K562 (cell line): ENCODE measurements around the gene DUS1L. TPM values are rescaled to one million over a fixed set of nuclear protein-coding genes. Genes with fewer than 3 reads are reported as not detected.

Experiments used
- BMI1 ChIP-seq: fragments of 150-350 bp; IDR thresholded peaks from 2 replicates; pipeline ENCODE4 v1.6.1; 2014; ENCODE audit warnings: low read length
- CC2D1A ChIP-seq: fragments of 450-650 bp; IDR thresholded peaks from 2 replicates; pipeline ENCODE4 v1.6.1; 2017; ENCODE audit warnings: mild to moderate bottlenecking
- CCNT2 ChIP-seq: IDR thresholded peaks from 2 replicates; pipeline ENCODE4 v1.6.1; 2011; ENCODE audit warnings: borderline replicate concordance, low read depth, mild to moderate bottlenecking, moderate library complexity, mixed read lengths, low read length; ENCODE audit not compliant: insufficient read length; ENCODE audit errors: extremely low read depth
- CGGBP1 ChIP-seq: fragments of 250-450 bp; sonication (Bioruptor Pico); IDR thresholded peaks from 2 replicates; pipeline ENCODE4 v1.9.0; 2021; ENCODE audit warnings: mild to moderate bottlenecking
- DDX20 ChIP-seq: fragments of 450-650 bp; IDR thresholded peaks from 2 replicates; pipeline ENCODE4 v1.6.1; 2016; ENCODE audit warnings: missing genetic modification characterization, low read depth, mild to moderate bottlenecking, missing compliant biosample characterization, moderate library complexity
- FIP1L1 ChIP-seq: fragments of 200-400 bp; formaldehyde crosslinking; IDR thresholded peaks from 2 replicates; pipeline ENCODE4 v1.6.1; 2018; ENCODE audit warnings: mild to moderate bottlenecking, low read depth, low read length; ENCODE audit not compliant: poor library complexity, severe bottlenecking
- FOXJ2 ChIP-seq: fragments of 200-800 bp; sonication (Bioruptor generic); IDR thresholded peaks from 2 replicates; pipeline ENCODE4 v1.6.1; 2016; ENCODE audit warnings: missing genetic modification characterization, missing compliant biosample characterization
- GABPB1 ChIP-seq: sonication (generic); formaldehyde crosslinking; IDR thresholded peaks from 2 replicates; pipeline ENCODE4 v1.8.0; 2022; ENCODE audit warnings: mild to moderate bottlenecking, missing genetic modification reagents
- HNRNPH1 ChIP-seq: fragments of 200-400 bp; formaldehyde crosslinking; optimal IDR thresholded peaks from 2 replicates; pipeline ENCODE3; 2017; ENCODE audit warnings: low read depth, mild to moderate bottlenecking, low read length, moderate library complexity
- MAFF ChIP-seq: IDR thresholded peaks from 2 replicates; pipeline ENCODE4 v1.6.1; 2012; ENCODE audit warnings: low read length, improper control_type of control experiment
- NONO ChIP-seq, 2 experiments: fragments of 200-400 bp in 1 of 2; fragments of 450-650 bp in 1 of 2; formaldehyde crosslinking in 1 of 2; IDR thresholded peaks; 2 replicates each; pipeline ENCODE4 v1.6.1; 2017; ENCODE audit warnings: low read depth in 2 of 2, mild to moderate bottlenecking in 2 of 2, moderate library complexity in 2 of 2, low read length in 1 of 2
- RAD51 ChIP-seq: fragments of 450-650 bp; IDR thresholded peaks from 2 replicates; pipeline ENCODE4 v1.7.1; 2016; ENCODE audit warnings: low read depth, mild to moderate bottlenecking, borderline replicate concordance
- SIN3B ChIP-seq: fragments of 450-650 bp; IDR thresholded peaks from 2 replicates; pipeline ENCODE4 v1.6.1; 2017; ENCODE audit warnings: low read depth, mild to moderate bottlenecking, moderate library complexity
- ZNF444 ChIP-seq: fragments of 250-450 bp; sonication (Bioruptor Pico); IDR thresholded peaks from 2 replicates; pipeline ENCODE4 v1.4.0; 2020; ENCODE audit warnings: mild to moderate bottlenecking, moderate library complexity
- ZNF639 ChIP-seq, 2 experiments: fragments of 200-800 bp in 1 of 2; sonication (Bioruptor generic) in 1 of 2; sonication (generic) in 1 of 2; formaldehyde crosslinking in 1 of 2; IDR thresholded peaks in 1 of 2; conservative IDR thresholded peaks in 1 of 2; 2 replicates each; pipeline versions ENCODE4 v1.5.0 to v1.6.1; 2016 to 2020; ENCODE audit warnings: missing compliant biosample characterization in 1 of 2, missing genetic modification characterization in 1 of 2, missing genetic modification reagents in 1 of 2
- polyA plus RNA-seq, 8 experiments: library from polyadenylated mRNA; depleted of rRNA in 4 of 8; stranded (reverse) in 5 of 8; unstranded in 3 of 8; fragments of >200 nt; fragmentation: Nextera tagmentation in 2 of 8; fragmentation: Illumina TruSeq in 1 of 8; extraction: Ambion mirVana in 2 of 8; extraction: Trizol in 1 of 8; gene quantifications; 2 replicates each; pipeline versions ENCODE4 v1.2.1 to v1.2.3, GENCODE V29; 2011 to 2014; ENCODE audit warnings: inconsistent platforms in 1 of 8, missing spikeins in 1 of 8
- total RNA-seq, 7 experiments: library from RNA; depleted of rRNA in 6 of 7; stranded (reverse); fragments of >200 nt in 6 of 7; fragmentation: Illumina TruSeq in 2 of 7; extraction: Trizol in 2 of 7; gene quantifications; 2 replicates each; pipeline versions ENCODE4 v1.2.1 to v1.2.3, GENCODE V29; 2011 to 2021; ENCODE audit warnings: low replicate concordance in 1 of 7
- TF ChIP-seq, protein P1 (sequence below), 2 experiments: IDR thresholded peaks; 2 replicates each; pipeline ENCODE4 v1.6.1; 2011; ENCODE audit warnings: borderline replicate concordance in 1 of 2, control low read depth in 1 of 2, low read depth in 1 of 2, low read length in 1 of 2, mild to moderate bottlenecking in 1 of 2, mixed read lengths in 1 of 2, moderate library complexity in 1 of 2; ENCODE audit not compliant: insufficient read depth in 1 of 2, insufficient read length in 1 of 2, poor library complexity in 1 of 2, severe bottlenecking in 1 of 2; ENCODE audit errors: extremely low read depth in 1 of 2
- TF ChIP-seq, protein P2 (sequence below): fragments of 450-650 bp; formaldehyde crosslinking; IDR thresholded peaks from 2 replicates; pipeline ENCODE4 v1.4.0; 2020; ENCODE audit warnings: mild to moderate bottlenecking, moderate library complexity

The DUS1L gene
- total and polyA plus RNA-seq, 9 of the 15 experiments (the other 6 are each of a cell fraction or from before 2014, with no cell fraction given): 7.8 to 210 (median 83.9) TPM

DNA sequence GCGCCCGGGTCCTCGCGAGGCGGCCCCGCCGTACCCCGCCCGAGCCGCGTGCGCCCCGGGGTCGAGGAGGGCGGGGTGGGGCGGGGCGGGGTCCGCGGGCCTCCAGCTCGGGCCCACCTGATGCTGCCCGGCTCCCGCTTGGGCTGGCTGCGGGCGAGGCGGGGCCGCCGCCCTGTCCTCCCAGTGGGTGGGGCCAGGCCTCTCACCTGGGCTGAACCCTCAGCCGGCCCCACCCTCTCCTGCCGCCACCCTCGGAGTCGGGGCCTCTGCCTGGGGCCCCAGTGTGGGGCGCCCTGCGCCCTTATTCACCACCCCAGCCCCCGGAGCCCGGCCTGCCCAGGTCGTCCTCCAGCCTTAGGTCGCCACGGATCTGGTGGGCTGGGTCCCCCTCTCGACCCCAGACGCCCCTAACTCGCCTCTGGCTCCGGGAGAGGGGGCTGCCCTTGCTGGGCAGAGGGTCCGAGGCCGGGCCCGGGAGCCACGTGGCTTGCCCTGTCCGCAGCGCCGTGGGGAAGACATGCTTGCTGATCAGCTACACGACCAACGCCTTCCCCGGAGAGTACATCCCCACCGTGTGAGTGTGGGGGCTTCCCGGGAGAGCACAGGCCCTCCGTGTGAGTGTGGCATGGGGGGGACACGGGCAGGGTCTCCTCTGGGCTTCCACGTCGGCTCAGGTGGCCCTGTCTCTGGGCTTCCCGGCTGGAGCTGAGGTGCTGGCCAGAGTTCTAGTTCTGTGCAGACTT lies 33.5 kb downstream of the DUS1L start (continued):
- TF ChIP-seq, protein P1, sequence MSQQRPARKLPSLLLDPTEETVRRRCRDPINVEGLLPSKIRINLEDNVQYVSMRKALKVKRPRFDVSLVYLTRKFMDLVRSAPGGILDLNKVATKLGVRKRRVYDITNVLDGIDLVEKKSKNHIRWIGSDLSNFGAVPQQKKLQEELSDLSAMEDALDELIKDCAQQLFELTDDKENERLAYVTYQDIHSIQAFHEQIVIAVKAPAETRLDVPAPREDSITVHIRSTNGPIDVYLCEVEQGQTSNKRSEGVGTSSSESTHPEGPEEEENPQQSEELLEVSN (IDR thresholded peaks at IDR 0.05; ENCODE audit: borderline replicate concordance in 1 of 2, extremely low read depth in 1 of 2, insufficient read depth in 1 of 2, insufficient read length in 1 of 2, low read depth in 1 of 2, low read length in 1 of 2, poor library complexity in 1 of 2, severe bottlenecking in 1 of 2): peak; percentile 39 to 55
- TF ChIP-seq FOXJ2 (no peak), MAFF (no peak), BMI1 (no peak), DDX20 (no peak), RAD51 (peak; percentile 36; the same call in 1 of the 2 replicates), CC2D1A (no peak), GABPB1 (0 out of 2 replicates have a peak, but pooled peaks have one; percentile 32), SIN3B (peak; percentile 40; the same call in 1 of the 2 replicates), CCNT2 (no peak), FIP1L1 (peak; percentile 89), ZNF444 (no peak), ZNF639 (CRISPR knock-in tag; conservative IDR thresholded peaks at IDR 0.05 in 1 of 2, IDR thresholded peaks at IDR 0.05 in 1 of 2) (peak in 1 of 2 experiments; percentile 36; a peak in 1 of 4 replicates), NONO (IDR thresholded peaks at IDR 0.05; ENCODE audit: low read depth in 2 of 2, low read length in 1 of 2) (peak in 1 of 2 experiments; percentile 71; a peak in 1 of 4 replicates), CGGBP1 (no peak), HNRNPH1 (no peak)
- TF ChIP-seq, protein P2, sequence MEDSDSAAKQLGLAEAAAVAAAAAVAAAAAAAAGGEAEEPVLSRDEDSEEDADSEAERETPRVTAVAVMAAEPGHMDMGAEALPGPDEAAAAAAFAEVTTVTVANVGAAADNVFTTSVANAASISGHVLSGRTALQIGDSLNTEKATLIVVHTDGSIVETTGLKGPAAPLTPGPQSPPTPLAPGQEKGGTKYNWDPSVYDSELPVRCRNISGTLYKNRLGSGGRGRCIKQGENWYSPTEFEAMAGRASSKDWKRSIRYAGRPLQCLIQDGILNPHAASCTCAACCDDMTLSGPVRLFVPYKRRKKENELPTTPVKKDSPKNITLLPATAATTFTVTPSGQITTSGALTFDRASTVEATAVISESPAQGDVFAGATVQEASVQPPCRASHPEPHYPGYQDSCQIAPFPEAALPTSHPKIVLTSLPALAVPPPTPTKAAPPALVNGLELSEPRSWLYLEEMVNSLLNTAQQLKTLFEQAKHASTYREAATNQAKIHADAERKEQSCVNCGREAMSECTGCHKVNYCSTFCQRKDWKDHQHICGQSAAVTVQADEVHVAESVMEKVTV (CRISPR knock-in tag): no peak
